H1 (cell line): ENCODE data around the gene GPATCH4. TPM values are rescaled to one million over a fixed set of nuclear protein-coding genes. Genes with fewer than 3 reads are reported as not detected.

Experiments used
- EP300 ChIP-seq, 2 experiments: IDR thresholded peaks; 1 replicate in 1 of 2; 2 replicates in 1 of 2; pipeline ENCODE4 v1.6.1; 2011 to 2012; ENCODE audit warnings: low read depth in 2 of 2, low read length in 2 of 2, mild to moderate bottlenecking in 2 of 2, borderline replicate concordance in 1 of 2, inconsistent platforms in 1 of 2, moderate library complexity in 1 of 2
- polyA plus RNA-seq, 7 experiments: library from polyadenylated mRNA; depleted of rRNA in 3 of 7; stranded (reverse) in 5 of 7; unstranded in 2 of 7; fragments of >200 nt in 5 of 7; fragments of 200-250 nt in 2 of 7; gene quantifications; 1 replicate in 5 of 7; 2 replicates in 1 of 7; 4 replicates in 1 of 7; pipeline versions ENCODE4 v1.2.1 to v1.2.3, GENCODE V29; 2011 to 2013; ENCODE audit warnings: missing spikeins in 2 of 7, mixed read lengths in 2 of 7
- total RNA-seq: library from RNA; stranded (reverse); fragmentation: NEBNext Ultra II Directional; extraction: Animal tissue kit (Norgen Biotek cat#: 25700); gene quantifications from 2 replicates; pipeline ENCODE4 v1.2.1, GENCODE V29; 2021

GPATCH4 gene
- total and polyA plus RNA-seq, 2 of the 8 experiments (the other 6 are each of a cell fraction or from before 2014, with no cell fraction given): 20.5 to 47.9 TPM

GRCh38 chr1:156551869-156552268, 49.4 kb downstream of the GPATCH4 start (continued):
- TF ChIP-seq EP300 (IDR thresholded peaks at IDR 0.05; ENCODE audit: borderline replicate concordance in 1 of 2, low read depth in 2 of 2, low read length in 2 of 2): no peak
